HL-60 (cell line): ENCODE data around the gene TEX22.

ENCODE experiments used
- DNase-seq, 2 experiments: peaks; one replicate each; pipeline ENCODE4 v3.0.0-alpha.2; 2010 to 2020; ENCODE audit warnings: low read depth in 1 of 2, low spot score in 1 of 2
- H3K27ac ChIP-seq: fragments of 250-450 bp; sonication (Bioruptor Pico); replicated peaks from 2 replicates; pipeline ENCODE4 v1.5.1; 2020; ENCODE audit warnings: mild to moderate bottlenecking, moderate library complexity
- H3K27me3 ChIP-seq: fragments of 250-450 bp; sonication (Bioruptor Pico); 2 replicates; pipeline ENCODE4 v1.5.1; 2021; ENCODE audit warnings: mild to moderate bottlenecking, moderate library complexity; ENCODE audit not compliant: insufficient read depth, poor library complexity, severe bottlenecking
- H3K4me3 ChIP-seq: replicated peaks from 2 replicates; pipeline ENCODE4 v1.5.1; 2011; ENCODE audit warnings: mild to moderate bottlenecking, control low read depth, low read length; ENCODE audit not compliant: insufficient read depth
- GABPA ChIP-seq: IDR thresholded peaks from 2 replicates; pipeline ENCODE4 v1.6.1; 2012; ENCODE audit warnings: low read depth
- POLR2AphosphoS5 ChIP-seq: IDR thresholded peaks from 2 replicates; pipeline ENCODE4 v1.6.1; 2012; ENCODE audit warnings: low read depth
- REST ChIP-seq: IDR thresholded peaks from 2 replicates; pipeline ENCODE4 v1.6.1; 2012; ENCODE audit warnings: low read depth; ENCODE audit not compliant: insufficient replicate concordance
- SPI1 ChIP-seq: IDR thresholded peaks from 2 replicates; pipeline ENCODE4 v1.6.1; 2012; ENCODE audit warnings: low read depth, mild to moderate bottlenecking, borderline replicate concordance
- TF ChIP-seq, protein P1 (sequence below): IDR thresholded peaks from one replicate; pipeline ENCODE4 v1.5.1; 2011; ENCODE audit warnings: low read length, control low read depth, inconsistent platforms; ENCODE audit not compliant: insufficient read depth

TEX22 gene

GRCh38 chr14:105450864-105451720 is 52.8 kb downstream of the TEX22 start:
- no peak for DNase-seq
- TF ChIP-seq REST (no peak), POLR2AphosphoS5 (no peak), SPI1 (no peak), GABPA (no peak)
- TF ChIP-seq, protein P1, sequence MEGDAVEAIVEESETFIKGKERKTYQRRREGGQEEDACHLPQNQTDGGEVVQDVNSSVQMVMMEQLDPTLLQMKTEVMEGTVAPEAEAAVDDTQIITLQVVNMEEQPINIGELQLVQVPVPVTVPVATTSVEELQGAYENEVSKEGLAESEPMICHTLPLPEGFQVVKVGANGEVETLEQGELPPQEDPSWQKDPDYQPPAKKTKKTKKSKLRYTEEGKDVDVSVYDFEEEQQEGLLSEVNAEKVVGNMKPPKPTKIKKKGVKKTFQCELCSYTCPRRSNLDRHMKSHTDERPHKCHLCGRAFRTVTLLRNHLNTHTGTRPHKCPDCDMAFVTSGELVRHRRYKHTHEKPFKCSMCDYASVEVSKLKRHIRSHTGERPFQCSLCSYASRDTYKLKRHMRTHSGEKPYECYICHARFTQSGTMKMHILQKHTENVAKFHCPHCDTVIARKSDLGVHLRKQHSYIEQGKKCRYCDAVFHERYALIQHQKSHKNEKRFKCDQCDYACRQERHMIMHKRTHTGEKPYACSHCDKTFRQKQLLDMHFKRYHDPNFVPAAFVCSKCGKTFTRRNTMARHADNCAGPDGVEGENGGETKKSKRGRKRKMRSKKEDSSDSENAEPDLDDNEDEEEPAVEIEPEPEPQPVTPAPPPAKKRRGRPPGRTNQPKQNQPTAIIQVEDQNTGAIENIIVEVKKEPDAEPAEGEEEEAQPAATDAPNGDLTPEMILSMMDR, result no peak
- Histone ChIP-seq H3K4me3 (no peak overlapping the region), H3K27me3 (no peaks in the 10 kb centered on the region), H3K27ac (no peak overlapping the region)

DNA sequence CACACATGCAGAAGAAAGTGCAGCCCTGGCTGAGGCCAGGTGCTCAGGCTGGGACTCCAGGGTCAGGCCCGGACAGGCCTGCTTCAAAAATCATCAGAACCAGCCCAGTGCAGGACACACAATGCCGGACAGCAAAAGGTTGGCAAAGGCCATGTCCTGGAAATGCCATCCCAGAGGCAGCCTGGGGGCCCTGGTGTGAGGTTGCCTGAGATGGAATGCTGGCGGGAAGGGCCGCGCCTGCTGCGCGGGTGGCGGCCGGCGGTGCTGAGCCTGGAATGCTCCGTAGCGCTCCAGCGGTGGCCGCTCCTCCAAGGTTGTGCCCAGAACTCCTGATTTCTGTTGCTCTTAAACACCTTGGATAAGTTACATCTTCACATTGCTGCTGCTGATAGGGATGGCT is 54.6 kb downstream of the TEX22 start:
- no peak for DNase-seq
- no peak for TF ChIP-seq GABPA
- TF ChIP-seq POLR2AphosphoS5, result no peak
- no peak for TF ChIP-seq SPI1
- TF ChIP-seq, protein P1, result no peak
- H3K27ac ChIP-seq, result no peak overlapping the region
- no peak overlapping the region for H3K4me3 ChIP-seq
- no peaks in the 10 kb centered on the region for H3K27me3 ChIP-seq

DNA sequence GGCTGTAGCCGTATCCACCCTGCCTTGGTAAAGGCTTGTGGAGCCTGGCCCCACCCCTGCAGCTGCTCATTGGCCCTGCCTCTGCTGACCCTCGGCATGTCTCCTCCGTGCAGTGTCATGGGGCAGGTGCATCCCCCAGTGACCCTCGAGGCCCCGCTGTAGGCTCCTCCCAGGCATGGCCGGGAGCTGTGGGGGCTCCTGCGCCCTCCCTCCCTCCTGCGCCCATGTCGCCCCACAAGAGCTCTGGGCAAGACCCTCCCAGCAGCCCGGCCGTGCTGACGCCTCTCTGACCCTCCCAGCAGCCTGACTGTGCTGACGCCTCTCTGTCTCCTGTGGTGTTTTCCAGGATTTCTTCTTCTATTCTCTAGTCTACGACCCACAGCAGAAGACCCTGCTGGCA is 55.5 kb downstream of the TEX22 start:
- no peak for TF ChIP-seq GABPA
- TF ChIP-seq POLR2AphosphoS5, result no peak
- TF ChIP-seq REST, result no peak
- no peak for TF ChIP-seq SPI1
- TF ChIP-seq, protein P1, result no peak
- H3K27me3 ChIP-seq, result no peaks in the 10 kb centered on the region
- no peak overlapping the region for H3K4me3 ChIP-seq

More for the DNA sequence above, 55.5 kb downstream of the TEX22 start:
- no peak overlapping the region for H3K27ac ChIP-seq
- no peak for DNase-seq
